ENCODE measurements around the gene MEPE. TPM values are rescaled to one million over a fixed set of nuclear protein-coding genes. Genes with fewer than 3 reads are reported as not detected.

MEPE gene
- polyA plus RNA-seq, 4 donors: 0.01 TPM; not detected in 3

GRCh38 chr4:87848622-87849351 lies 16.0 kb downstream of the MEPE start:
- Histone ChIP-seq H3K36me3 (ENCODE audit: control insufficient read depth in 3 of 3, insufficient read depth in 2 of 3, low read depth in 1 of 3, low read length in 3 of 3) (no peaks in the 10 kb centered on the region), H3K9me3 (ENCODE audit: control insufficient read depth in 2 of 2, insufficient read depth in 1 of 2, low read depth in 1 of 2, low read length in 1 of 2) (no peaks in the 10 kb centered on the region), H3K27me3 (ENCODE audit: control insufficient read depth in 3 of 3, insufficient read depth in 3 of 3, low read length in 3 of 3) (no peaks in the 10 kb centered on the region), H3K27ac (ENCODE audit: low read depth in 1 of 3, low read length in 2 of 3) (no peak overlapping the region), H3K4me1 (ENCODE audit: control insufficient read depth in 3 of 3, insufficient read depth in 2 of 3, low read depth in 1 of 3, low read length in 2 of 3) (no peaks in the 10 kb centered on the region), H3K4me3 (ENCODE audit: low read depth in 1 of 3, low read length in 3 of 3) (no peak overlapping the region)
- DNase-seq (peak; percentile 42 to 49), FAIRE-seq (no peak)
- WGBS, 3 donors: 9 to 16% (median 13%) methylated on average over 15 of the region's 15 CpGs

GRCh38 chr4:87849612-87850011 lies 16.8 kb downstream of the MEPE start:
- H3K27ac ChIP-seq (ENCODE audit: low read depth in 1 of 3, low read length in 2 of 3): no peak overlapping the region
- 33 to 44% (median 40%) methylated on average over 4 of the region's 4 CpGs for WGBS, 3 donors
- no peak for DNase-seq
- FAIRE-seq: no peak
- H3K9me3 ChIP-seq (ENCODE audit: control insufficient read depth in 2 of 2, insufficient read depth in 1 of 2, low read depth in 1 of 2, low read length in 1 of 2): no peaks in the 10 kb centered on the region
- H3K4me1 ChIP-seq (ENCODE audit: control insufficient read depth in 3 of 3, insufficient read depth in 2 of 3, low read depth in 1 of 3, low read length in 2 of 3): no peaks in the 10 kb centered on the region
- H3K27me3 ChIP-seq (ENCODE audit: control insufficient read depth in 3 of 3, insufficient read depth in 3 of 3, low read length in 3 of 3): no peaks in the 10 kb centered on the region
- no peaks in the 10 kb centered on the region for H3K36me3 ChIP-seq (ENCODE audit: control insufficient read depth in 3 of 3, insufficient read depth in 2 of 3, low read depth in 1 of 3, low read length in 3 of 3)
- H3K4me3 ChIP-seq (ENCODE audit: low read depth in 1 of 3, low read length in 3 of 3): no peak overlapping the region

GRCh38 chr4:87851332-87851731 lies 18.6 kb downstream of the MEPE start:
- Histone ChIP-seq H3K27me3 (ENCODE audit: control insufficient read depth in 3 of 3, insufficient read depth in 3 of 3, low read length in 3 of 3) (no peaks in the 10 kb centered on the region), H3K9me3 (ENCODE audit: control insufficient read depth in 2 of 2, insufficient read depth in 1 of 2, low read depth in 1 of 2, low read length in 1 of 2) (no peaks in the 10 kb centered on the region), H3K27ac (ENCODE audit: low read depth in 1 of 3, low read length in 2 of 3) (no peak overlapping the region), H3K4me3 (ENCODE audit: low read depth in 1 of 3, low read length in 3 of 3) (no peak overlapping the region), H3K4me1 (ENCODE audit: control insufficient read depth in 3 of 3, insufficient read depth in 2 of 3, low read depth in 1 of 3, low read length in 2 of 3) (no peaks in the 10 kb centered on the region), H3K36me3 (ENCODE audit: control insufficient read depth in 3 of 3, insufficient read depth in 2 of 3, low read depth in 1 of 3, low read length in 3 of 3) (no peaks in the 10 kb centered on the region)
- FAIRE-seq (no peak), DNase-seq (no peak)
- WGBS, 3 donors: 76 to 84% (median 82%) methylated on average over 8 of the region's 8 CpGs

GRCh38 chr4:87851953-87852352 lies 19.2 kb downstream of the MEPE start:
- Histone ChIP-seq H3K36me3 (ENCODE audit: control insufficient read depth in 3 of 3, insufficient read depth in 2 of 3, low read depth in 1 of 3, low read length in 3 of 3) (no peaks in the 10 kb centered on the region), H3K4me1 (ENCODE audit: control insufficient read depth in 3 of 3, insufficient read depth in 2 of 3, low read depth in 1 of 3, low read length in 2 of 3) (no peaks in the 10 kb centered on the region), H3K27me3 (ENCODE audit: control insufficient read depth in 3 of 3, insufficient read depth in 3 of 3, low read length in 3 of 3) (no peaks in the 10 kb centered on the region), H3K4me3 (ENCODE audit: low read depth in 1 of 3, low read length in 3 of 3) (no peak overlapping the region), H3K9me3 (ENCODE audit: control insufficient read depth in 2 of 2, insufficient read depth in 1 of 2, low read depth in 1 of 2, low read length in 1 of 2) (no peaks in the 10 kb centered on the region), H3K27ac (ENCODE audit: low read depth in 1 of 3, low read length in 2 of 3) (no peak overlapping the region)
- DNase-seq: no peak
- 85 to 94% (median 86%) methylated on average over 4 of the region's 4 CpGs for WGBS, 3 donors
- no peak for FAIRE-seq

- H3K4me1 ChIP-seq (ENCODE audit: control insufficient read depth in 3 of 3, insufficient read depth in 2 of 3, low read depth in 1 of 3, low read length in 2 of 3): no peaks in the 10 kb centered on the region
- H3K36me3 ChIP-seq (ENCODE audit: control insufficient read depth in 3 of 3, insufficient read depth in 2 of 3, low read depth in 1 of 3, low read length in 3 of 3): no peaks in the 10 kb centered on the region
- 1 to 3% (median 3%) methylated on average over 3 of the region's 3 CpGs for WGBS, 3 donors
- peak; percentile 41 to 62 for DNase-seq
- no peaks in the 10 kb centered on the region for H3K9me3 ChIP-seq (ENCODE audit: control insufficient read depth in 2 of 2, insufficient read depth in 1 of 2, low read depth in 1 of 2, low read length in 1 of 2)
- FAIRE-seq: no peak
- no peak overlapping the region for H3K27ac ChIP-seq (ENCODE audit: low read depth in 1 of 3, low read length in 2 of 3)
- no peak overlapping the region for H3K4me3 ChIP-seq (ENCODE audit: low read depth in 1 of 3, low read length in 3 of 3)
- no peaks in the 10 kb centered on the region for H3K27me3 ChIP-seq (ENCODE audit: control insufficient read depth in 3 of 3, insufficient read depth in 3 of 3, low read length in 3 of 3)
Measured at GRCh38 chr4:87853108-87853507, 20.3 kb downstream of the MEPE start.

- Histone ChIP-seq H3K9me3 (ENCODE audit: control insufficient read depth in 2 of 2, insufficient read depth in 1 of 2, low read depth in 1 of 2, low read length in 1 of 2) (no peaks in the 10 kb centered on the region), H3K36me3 (ENCODE audit: control insufficient read depth in 3 of 3, insufficient read depth in 2 of 3, low read depth in 1 of 3, low read length in 3 of 3) (no peaks in the 10 kb centered on the region), H3K4me3 (ENCODE audit: low read depth in 1 of 3, low read length in 3 of 3) (no peak overlapping the region), H3K27me3 (ENCODE audit: control insufficient read depth in 3 of 3, insufficient read depth in 3 of 3, low read length in 3 of 3) (no peaks in the 10 kb centered on the region), H3K4me1 (ENCODE audit: control insufficient read depth in 3 of 3, insufficient read depth in 2 of 3, low read depth in 1 of 3, low read length in 2 of 3) (no peaks in the 10 kb centered on the region), H3K27ac (ENCODE audit: low read depth in 1 of 3, low read length in 2 of 3) (no peak overlapping the region)
- DNase-seq: no peak
- FAIRE-seq: no peak
Measured at GRCh38 chr4:87853891-87854290, 21.1 kb downstream of the MEPE start.

- Histone ChIP-seq H3K4me3 (ENCODE audit: low read depth in 1 of 3, low read length in 3 of 3) (no peak overlapping the region), H3K9me3 (ENCODE audit: control insufficient read depth in 2 of 2, insufficient read depth in 1 of 2, low read depth in 1 of 2, low read length in 1 of 2) (no peaks in the 10 kb centered on the region), H3K36me3 (ENCODE audit: control insufficient read depth in 3 of 3, insufficient read depth in 2 of 3, low read depth in 1 of 3, low read length in 3 of 3) (no peaks in the 10 kb centered on the region), H3K27me3 (ENCODE audit: control insufficient read depth in 3 of 3, insufficient read depth in 3 of 3, low read length in 3 of 3) (no peaks in the 10 kb centered on the region), H3K4me1 (ENCODE audit: control insufficient read depth in 3 of 3, insufficient read depth in 2 of 3, low read depth in 1 of 3, low read length in 2 of 3) (no peaks in the 10 kb centered on the region), H3K27ac (ENCODE audit: low read depth in 1 of 3, low read length in 2 of 3) (no peak overlapping the region)
- WGBS, 3 donors: 72 to 85% (median 73%) methylated on average over 8 of the region's 8 CpGs
- FAIRE-seq (no peak), DNase-seq (no peak)
Measured at GRCh38 chr4:87855559-87855958, 22.8 kb downstream of the MEPE start.

- H3K27ac ChIP-seq (ENCODE audit: low read depth in 1 of 3, low read length in 2 of 3): no peak overlapping the region
- no peak for FAIRE-seq
- 50 to 71% (median 68%) methylated on average over 1 of the region's 1 CpG for WGBS, 3 donors
- no peak for DNase-seq
- no peaks in the 10 kb centered on the region for H3K36me3 ChIP-seq (ENCODE audit: control insufficient read depth in 3 of 3, insufficient read depth in 2 of 3, low read depth in 1 of 3, low read length in 3 of 3)
- no peak overlapping the region for H3K4me3 ChIP-seq (ENCODE audit: low read depth in 1 of 3, low read length in 3 of 3)
- no peaks in the 10 kb centered on the region for H3K4me1 ChIP-seq (ENCODE audit: control insufficient read depth in 3 of 3, insufficient read depth in 2 of 3, low read depth in 1 of 3, low read length in 2 of 3)
- no peaks in the 10 kb centered on the region for H3K27me3 ChIP-seq (ENCODE audit: control insufficient read depth in 3 of 3, insufficient read depth in 3 of 3, low read length in 3 of 3)
- H3K9me3 ChIP-seq (ENCODE audit: control insufficient read depth in 2 of 2, insufficient read depth in 1 of 2, low read depth in 1 of 2, low read length in 1 of 2): no peaks in the 10 kb centered on the region
Measured at GRCh38 chr4:87856816-87857215, 24.0 kb downstream of the MEPE start.

GRCh38 chr4:87857789-87858188 lies 25.0 kb downstream of the MEPE start:
- Histone ChIP-seq H3K27ac (ENCODE audit: low read depth in 1 of 3, low read length in 2 of 3) (no peak overlapping the region), H3K4me1 (ENCODE audit: control insufficient read depth in 3 of 3, insufficient read depth in 2 of 3, low read depth in 1 of 3, low read length in 2 of 3) (no peaks in the 10 kb centered on the region), H3K4me3 (ENCODE audit: low read depth in 1 of 3, low read length in 3 of 3) (no peak overlapping the region), H3K9me3 (ENCODE audit: control insufficient read depth in 2 of 2, insufficient read depth in 1 of 2, low read depth in 1 of 2, low read length in 1 of 2) (no peaks in the 10 kb centered on the region), H3K27me3 (ENCODE audit: control insufficient read depth in 3 of 3, insufficient read depth in 3 of 3, low read length in 3 of 3) (no peaks in the 10 kb centered on the region), H3K36me3 (ENCODE audit: control insufficient read depth in 3 of 3, insufficient read depth in 2 of 3, low read depth in 1 of 3, low read length in 3 of 3) (no peaks in the 10 kb centered on the region)
- WGBS, 3 donors: 48 to 66% (median 60%) methylated on average over 5 of the region's 5 CpGs
- DNase-seq: peak in 1 of 2 donors; percentile 52
- FAIRE-seq: no peak
